ENCODE measurements around the gene WNT10A.
A peak's percentile ranks its signal among the peaks of the same experiment; 100 is the strongest.

WNT10A gene

GRCh38 chr2:218857371-218858137 lies 23.1 kb upstream of the WNT10A start:
- no peak for DNase-seq (ENCODE audit: low spot score)

DNA sequence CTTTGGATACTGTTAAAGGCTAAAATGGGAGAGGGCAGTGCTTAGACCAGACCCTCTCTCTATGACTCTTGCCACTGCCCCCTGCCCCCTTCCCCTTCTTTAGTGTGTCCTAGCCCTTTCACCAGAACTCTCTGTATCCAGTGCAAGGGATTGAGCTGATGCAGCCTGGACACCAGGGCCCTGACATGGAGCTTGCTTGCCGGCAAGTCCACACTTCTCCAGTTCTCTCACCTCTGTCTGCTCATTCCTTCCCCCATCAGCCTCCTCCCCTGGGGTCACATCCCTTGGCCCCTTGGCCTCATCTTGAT lies 22.6 kb upstream of the WNT10A start:
- DNase-seq (ENCODE audit: low spot score) = no peak

DNA sequence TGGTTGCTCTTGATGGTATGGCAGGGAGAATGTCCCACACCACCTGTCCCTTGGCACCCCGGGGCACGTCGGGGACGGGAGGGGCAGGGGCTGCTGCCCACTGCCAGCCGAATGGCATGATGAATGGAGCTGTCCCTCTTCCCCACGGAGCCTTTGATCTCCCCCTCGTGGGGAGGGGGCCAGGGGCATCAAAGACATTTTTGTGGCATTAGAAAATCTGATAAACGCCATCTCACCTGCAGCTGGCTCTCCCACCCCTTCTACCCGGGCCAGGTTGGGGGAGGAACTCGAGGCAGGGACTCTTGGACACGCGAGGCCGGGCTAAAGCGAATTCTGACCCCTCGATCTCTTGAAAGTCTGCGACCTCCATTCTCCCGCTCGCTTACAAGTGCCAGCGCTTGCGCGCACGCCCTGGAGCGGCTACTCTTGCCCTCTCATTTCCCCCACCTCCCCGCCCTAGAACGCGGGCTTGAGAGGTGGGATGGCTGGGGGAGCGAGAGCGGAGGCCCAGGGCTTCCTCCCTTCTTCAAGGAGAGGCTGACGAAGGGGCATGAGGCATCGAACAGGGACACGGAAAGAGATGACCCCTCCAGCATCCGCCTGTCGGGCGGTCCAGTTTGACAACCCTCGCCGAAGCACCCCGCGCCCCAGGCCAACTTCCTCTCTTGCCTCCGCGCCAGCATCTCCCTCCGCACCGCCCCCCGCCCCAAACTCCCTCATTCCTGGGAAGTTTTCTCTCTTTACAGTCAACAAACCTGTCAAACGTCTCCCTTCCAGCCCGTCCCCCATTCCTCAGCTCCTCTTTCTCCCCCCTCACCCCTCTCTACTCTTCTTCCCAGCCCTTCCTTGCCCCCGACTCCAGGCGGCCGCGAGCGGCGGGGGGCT lies 21.7 kb upstream of the WNT10A start:
- no peak for DNase-seq (ENCODE audit: low spot score)

GRCh38 chr2:218859556-218859987 lies 21.1 kb upstream of the WNT10A start, which contains the start of gene WNT6:
WNT6 (plus strand) TSS chr2:218859805; CDS start chr2:218860038, 233 bp downstream.
- DNase-seq (ENCODE audit: low spot score) = no peak

DNA sequence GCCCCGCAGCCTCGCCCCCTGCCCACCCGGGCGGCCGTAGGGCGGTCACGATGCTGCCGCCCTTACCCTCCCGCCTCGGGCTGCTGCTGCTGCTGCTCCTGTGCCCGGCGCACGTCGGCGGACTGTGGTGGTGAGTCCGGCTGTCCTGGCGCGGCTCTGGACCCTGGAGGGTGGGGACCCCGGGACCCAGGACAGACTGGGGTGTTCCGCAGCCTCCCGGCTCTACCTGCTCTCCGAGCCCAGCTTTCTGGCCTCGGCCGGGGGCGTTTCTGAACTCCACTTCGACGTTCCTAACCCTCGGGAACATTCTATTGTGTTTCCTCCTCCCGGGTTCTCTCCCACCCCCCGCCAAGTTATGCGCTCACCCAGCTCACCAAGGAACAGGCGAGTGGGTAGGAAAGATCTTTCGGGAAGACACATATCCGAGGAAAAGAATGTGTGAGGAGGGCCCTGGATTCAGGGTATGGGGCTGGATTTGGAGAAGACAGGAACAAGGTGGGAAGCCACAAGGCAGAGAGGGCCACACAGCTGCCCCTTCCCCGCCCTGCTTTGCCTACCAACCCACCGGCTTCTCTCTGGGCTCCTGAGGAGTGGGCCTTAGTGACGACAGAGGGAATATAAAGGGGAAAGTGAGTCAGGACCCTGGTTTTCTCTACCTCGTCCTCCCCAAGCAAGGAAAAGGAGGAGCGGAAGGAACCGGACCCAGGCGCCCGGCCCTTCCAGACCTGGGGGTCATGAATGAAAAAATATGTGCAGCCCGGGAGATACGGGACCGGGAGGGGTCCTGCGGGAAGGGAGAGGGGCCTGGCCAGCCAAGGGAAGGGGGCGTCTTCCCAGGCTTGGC lies 20.4 kb upstream of the WNT10A start:
- DNase-seq (ENCODE audit: low spot score) = no peak

GRCh38 chr2:218860950-218861381 lies 19.7 kb upstream of the WNT10A start:
- DNase-seq (ENCODE audit: low spot score) = no peak

GRCh38 chr2:218861645-218862318 lies 18.9 kb upstream of the WNT10A start:
- DNase-seq (ENCODE audit: low spot score) = no peak

DNA sequence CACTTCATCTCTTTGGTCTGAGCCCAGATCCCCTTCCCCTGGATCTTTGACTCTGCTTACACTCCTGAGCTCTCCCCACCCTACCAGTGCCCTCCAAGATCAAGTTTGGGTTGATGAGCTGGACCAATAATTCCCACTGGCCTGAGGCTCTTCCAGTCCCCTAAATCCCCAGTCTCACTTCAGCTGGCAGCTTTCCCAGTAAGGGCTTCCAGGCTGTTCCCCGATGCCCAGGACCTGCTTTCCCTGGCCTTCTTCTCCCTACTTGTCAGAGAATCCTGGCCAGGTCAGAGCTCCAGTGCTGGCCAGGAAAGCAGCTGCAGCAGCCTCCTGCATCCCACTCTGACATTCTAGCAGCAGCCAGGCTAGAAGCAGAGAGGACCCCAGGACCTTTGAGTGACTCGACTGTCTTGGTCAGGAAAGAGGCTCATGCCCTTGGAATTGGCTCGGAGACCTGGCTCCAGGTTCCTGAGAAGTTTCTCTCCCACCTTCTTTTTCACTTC lies 17.6 kb upstream of the WNT10A start:
- no peak for DNase-seq (ENCODE audit: low spot score)

DNA sequence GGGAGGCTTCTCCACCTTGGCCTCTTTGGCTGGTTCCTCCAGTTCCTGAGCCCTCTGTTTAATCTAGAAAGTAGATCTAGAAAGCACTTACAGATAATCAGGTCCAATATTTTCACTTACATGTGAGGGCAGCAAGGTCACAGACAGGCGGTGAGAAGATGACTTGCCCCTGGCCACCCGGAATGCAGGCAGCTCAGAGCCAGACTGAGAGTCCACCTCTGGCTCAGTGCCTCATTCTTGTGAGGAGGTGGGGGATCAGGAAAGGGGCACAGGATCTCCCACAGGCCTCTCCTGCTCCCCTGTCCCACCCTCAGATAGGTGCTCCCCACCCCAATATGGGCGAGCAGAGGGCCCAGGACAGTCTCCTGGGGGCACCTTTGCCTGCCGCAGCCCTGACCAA lies 15.3 kb upstream of the WNT10A start:
- DNase-seq (ENCODE audit: low spot score) = no peak

- DNase-seq (ENCODE audit: low spot score) = no peak
These were observed 14.7 kb upstream of the WNT10A start for GRCh38 chr2:218865999-218866398.

DNA sequence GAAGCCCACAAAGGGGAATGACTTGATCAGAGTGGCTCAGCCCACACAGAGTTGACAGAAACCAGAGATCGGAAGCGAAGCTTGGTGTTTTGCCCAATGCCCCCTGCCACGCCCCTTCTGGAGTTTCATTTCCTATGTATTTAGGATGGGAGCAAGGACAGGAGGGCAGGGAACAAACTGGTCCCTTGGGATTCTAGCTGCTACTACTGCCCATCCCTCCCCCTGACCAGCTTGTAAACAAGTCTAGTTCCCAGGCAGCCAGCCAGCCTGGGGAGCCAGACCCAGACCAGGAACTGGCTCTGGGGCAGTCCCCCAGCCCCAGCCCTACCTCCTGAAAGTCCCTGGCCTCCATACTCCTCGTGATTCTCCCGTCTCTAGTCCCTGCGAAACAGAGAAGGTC lies 12.8 kb upstream of the WNT10A start:
- DNase-seq (ENCODE audit: low spot score) = no peak

GRCh38 chr2:218869064-218869463 lies 11.6 kb upstream of the WNT10A start:
- no peak for DNase-seq (ENCODE audit: low spot score)

- DNase-seq (ENCODE audit: low spot score) = no peak
These were observed 9.7 kb upstream of the WNT10A start for GRCh38 chr2:218870984-218871344.

- DNase-seq (ENCODE audit: low spot score) = no peak
These were observed 9.0 kb upstream of the WNT10A start for GRCh38 chr2:218871345-218872302.

DNA sequence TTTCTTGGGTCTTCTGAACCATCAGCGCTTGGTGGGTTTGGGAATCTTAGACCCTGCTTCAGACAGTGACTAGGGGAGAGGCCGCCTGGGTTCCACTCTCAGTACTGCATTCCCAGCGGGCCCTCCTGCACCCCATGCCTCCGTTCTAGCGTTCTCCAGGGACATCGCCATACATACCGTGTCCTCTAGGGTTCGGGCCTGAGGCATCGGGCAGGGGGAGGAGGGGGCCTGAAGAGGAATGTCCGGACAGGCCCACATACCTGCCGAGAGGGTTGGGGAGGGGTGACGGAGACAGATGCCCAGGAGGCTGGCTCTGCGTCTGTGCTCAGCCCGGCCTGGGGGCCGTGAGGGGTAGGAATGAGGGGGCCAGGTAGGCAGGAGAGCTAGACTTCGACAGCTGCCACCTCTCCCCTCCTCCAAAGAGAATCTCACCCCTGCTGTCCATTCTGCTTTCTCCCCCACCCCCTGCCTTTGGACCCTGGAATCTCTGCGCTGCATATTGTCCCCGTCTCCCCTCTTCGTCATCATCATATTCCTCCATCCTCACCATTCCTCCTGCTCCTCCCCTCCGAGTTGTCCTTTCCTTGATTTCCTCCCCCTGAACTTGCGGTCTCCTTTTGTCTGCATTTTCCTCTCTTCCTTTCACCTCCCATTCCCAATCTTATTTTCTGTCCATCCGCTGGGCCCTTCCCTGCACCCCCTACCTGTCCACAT lies 7.8 kb upstream of the WNT10A start:
- no peak for DNase-seq (ENCODE audit: low spot score)

GRCh38 chr2:218873359-218874194 lies 7.1 kb upstream of the WNT10A start:
- DNase-seq (ENCODE audit: low spot score) = no peak

GRCh38 chr2:218875692-218876246 lies 4.9 kb upstream of the WNT10A start:
- DNase-seq (ENCODE audit: low spot score) = no peak

DNA sequence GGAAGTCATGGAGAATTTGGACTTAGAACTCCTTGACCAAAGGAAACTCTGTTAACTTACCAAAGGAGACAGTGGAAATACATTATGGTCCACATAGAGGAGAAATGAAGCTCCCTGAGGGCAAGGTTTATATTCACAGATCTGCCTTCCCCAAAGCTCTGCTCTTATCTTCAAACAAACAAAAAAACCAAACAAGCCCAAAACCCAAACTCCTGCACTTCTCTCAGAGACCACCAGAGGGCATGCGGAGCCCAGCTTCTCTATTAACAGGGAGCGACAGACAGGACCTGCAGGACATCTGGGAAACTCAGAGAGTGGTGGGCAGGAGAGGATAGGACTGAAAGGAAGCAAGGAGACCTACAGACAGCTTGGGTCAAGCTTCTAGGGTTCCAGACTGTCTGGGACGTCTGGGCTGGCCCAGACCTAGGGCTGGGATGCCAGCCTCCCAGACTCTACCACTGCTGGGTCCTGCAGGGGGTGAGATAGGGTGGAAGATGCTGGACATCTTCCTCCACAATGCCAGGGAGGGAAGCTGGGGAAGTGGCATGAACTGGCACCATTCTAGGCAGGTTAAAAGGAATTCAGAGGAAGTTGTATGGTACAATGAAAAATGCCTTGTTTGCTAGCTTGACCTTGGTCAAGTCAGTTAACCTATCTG lies 4.0 kb upstream of the WNT10A start:
- DNase-seq (ENCODE audit: low spot score) = peak; percentile 78

Measured in pons (tissue), 1 donor.